Erythroblast (primary cell): ENCODE results near the gene HTR7.
"Not testable (repeated sequence)": the region's sequence is repeated elsewhere in the genome, so short reads cannot be mapped to it uniquely, and the experiment has no call there.

ENCODE experiments used
- GATA1 ChIP-seq: IDR thresholded peaks from 2 replicates; pipeline ENCODE4 v1.6.1; 2011; ENCODE audit warnings: low read depth, mild to moderate bottlenecking, control low read depth, low read length, moderate library complexity
- POLR2A ChIP-seq: IDR thresholded peaks from 2 replicates; pipeline ENCODE4 v1.6.1; 2011; ENCODE audit warnings: mild to moderate bottlenecking, low read length

DNA sequence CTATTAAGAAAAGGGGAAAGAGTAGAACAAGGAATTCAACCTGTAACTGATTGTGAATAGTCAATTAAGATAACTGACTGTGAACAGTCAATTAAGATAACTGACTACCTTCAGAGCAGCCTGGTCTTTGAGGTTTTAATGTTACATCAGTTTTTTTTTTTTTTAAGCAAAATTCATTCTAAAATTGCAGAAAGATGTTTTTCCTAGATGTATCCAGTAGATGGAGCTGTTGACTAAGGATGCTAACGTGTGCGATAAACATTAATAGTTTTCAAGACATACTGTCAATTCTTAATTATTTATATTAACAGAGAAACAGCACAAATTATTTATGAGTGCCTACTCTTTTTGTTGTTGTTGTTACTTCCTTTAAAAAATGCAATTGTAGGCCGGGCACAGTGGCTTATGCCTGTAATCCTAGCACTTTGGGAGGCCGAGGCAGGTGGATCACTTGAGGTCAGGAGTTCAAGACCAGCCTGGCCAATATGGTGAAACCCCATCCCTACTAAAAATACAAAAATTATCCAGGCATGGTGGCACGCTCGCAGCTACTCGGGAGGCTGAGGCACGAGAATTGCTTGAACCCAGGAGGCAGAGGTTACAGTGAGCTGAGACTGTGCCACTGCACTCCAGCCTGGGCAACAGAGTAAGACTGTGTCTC lies 22.4 kb upstream of the HTR7 start:
- not testable (repeated sequence) for TF ChIP-seq POLR2A, GATA1
